SK-N-SH treated with all-trans-retinoic acid at 6 μM for 48 hours (cell line): ENCODE data around the gene KCNC4.

Experiments
- ARNTL ChIP-seq: fragments of 450-650 bp; formaldehyde crosslinking; IDR thresholded peaks from 2 replicates; pipeline ENCODE4 v1.5.0; 2020; ENCODE audit warnings: low read depth, mild to moderate bottlenecking, moderate library complexity, borderline replicate concordance
- GLIS3 ChIP-seq: fragments of 250-450 bp; sonication (Bioruptor Pico); IDR thresholded peaks from 2 replicates; pipeline ENCODE4 v1.5.0; 2020; ENCODE audit warnings: mild to moderate bottlenecking, moderate library complexity
- SNAI2 ChIP-seq: fragments of 250-450 bp; sonication (Bioruptor Pico); IDR thresholded peaks from 2 replicates; pipeline ENCODE4 v1.5.0; 2020; ENCODE audit warnings: mild to moderate bottlenecking, moderate library complexity
- TCF4 ChIP-seq: fragments of 250-450 bp; sonication (Bioruptor Pico); IDR thresholded peaks from 2 replicates; pipeline ENCODE4 v1.8.0; 2021; ENCODE audit warnings: mild to moderate bottlenecking, moderate library complexity, borderline replicate concordance
- TF ChIP-seq, protein P1 (sequence below): fragments of 250-450 bp; sonication (Bioruptor Pico); IDR thresholded peaks from 2 replicates; pipeline ENCODE4 v1.5.0; 2020; ENCODE audit warnings: mild to moderate bottlenecking, moderate library complexity
- TF ChIP-seq, protein P2 (sequence below): fragments of 250-450 bp; sonication (Bioruptor Pico); IDR thresholded peaks from 2 replicates; pipeline ENCODE4 v1.8.0; 2020; ENCODE audit warnings: mild to moderate bottlenecking, moderate library complexity, borderline replicate concordance

DNA sequence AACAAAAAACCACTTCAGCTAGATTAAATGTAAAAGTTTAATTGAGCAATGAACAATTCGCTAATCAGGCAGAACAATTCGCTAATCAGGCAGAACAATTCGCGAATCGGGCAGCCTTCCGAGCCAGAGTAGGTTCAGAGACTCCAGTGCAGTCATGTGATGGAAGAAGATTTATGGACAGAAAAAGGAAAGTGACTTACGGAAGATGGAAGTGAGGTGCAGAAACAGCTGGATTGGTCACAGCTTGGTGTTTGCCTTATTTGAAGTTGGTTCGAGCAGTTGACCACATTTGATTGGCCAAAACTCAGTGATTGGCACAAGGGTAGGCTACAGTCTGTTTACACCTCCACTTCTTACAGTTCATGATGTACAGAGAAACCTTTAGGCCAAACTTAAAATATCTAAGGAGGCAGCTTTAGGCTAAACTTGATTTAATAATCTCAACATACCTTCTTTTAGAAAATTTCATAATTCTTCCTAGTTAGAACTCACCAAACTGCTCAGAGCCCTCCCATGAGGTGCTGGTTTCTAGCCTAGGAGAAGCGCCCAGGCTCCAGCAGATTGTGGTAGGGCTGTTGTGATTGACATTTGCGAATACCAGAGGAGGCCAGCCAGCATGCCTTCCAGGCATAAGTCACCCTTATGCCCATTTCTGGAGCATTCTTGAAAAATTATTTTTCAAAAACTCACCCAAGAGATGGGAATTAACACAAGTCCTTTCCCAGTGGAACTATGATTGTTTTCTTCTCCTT is 22.8 kb upstream of the KCNC4 start:
- TF ChIP-seq GLIS3 (CRISPR knock-in tag) (no peak), SNAI2 (CRISPR knock-in tag) (no peak), ARNTL (CRISPR knock-in tag) (no peak), TCF4 (CRISPR knock-in tag) (no peak)
- TF ChIP-seq, protein P1, sequence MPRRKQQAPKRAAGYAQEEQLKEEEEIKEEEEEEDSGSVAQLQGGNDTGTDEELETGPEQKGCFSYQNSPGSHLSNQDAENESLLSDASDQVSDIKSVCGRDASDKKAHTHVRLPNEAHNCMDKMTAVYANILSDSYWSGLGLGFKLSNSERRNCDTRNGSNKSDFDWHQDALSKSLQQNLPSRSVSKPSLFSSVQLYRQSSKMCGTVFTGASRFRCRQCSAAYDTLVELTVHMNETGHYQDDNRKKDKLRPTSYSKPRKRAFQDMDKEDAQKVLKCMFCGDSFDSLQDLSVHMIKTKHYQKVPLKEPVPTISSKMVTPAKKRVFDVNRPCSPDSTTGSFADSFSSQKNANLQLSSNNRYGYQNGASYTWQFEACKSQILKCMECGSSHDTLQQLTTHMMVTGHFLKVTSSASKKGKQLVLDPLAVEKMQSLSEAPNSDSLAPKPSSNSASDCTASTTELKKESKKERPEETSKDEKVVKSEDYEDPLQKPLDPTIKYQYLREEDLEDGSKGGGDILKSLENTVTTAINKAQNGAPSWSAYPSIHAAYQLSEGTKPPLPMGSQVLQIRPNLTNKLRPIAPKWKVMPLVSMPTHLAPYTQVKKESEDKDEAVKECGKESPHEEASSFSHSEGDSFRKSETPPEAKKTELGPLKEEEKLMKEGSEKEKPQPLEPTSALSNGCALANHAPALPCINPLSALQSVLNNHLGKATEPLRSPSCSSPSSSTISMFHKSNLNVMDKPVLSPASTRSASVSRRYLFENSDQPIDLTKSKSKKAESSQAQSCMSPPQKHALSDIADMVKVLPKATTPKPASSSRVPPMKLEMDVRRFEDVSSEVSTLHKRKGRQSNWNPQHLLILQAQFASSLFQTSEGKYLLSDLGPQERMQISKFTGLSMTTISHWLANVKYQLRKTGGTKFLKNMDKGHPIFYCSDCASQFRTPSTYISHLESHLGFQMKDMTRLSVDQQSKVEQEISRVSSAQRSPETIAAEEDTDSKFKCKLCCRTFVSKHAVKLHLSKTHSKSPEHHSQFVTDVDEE (CRISPR knock-in tag): no peak
- TF ChIP-seq, protein P2, sequence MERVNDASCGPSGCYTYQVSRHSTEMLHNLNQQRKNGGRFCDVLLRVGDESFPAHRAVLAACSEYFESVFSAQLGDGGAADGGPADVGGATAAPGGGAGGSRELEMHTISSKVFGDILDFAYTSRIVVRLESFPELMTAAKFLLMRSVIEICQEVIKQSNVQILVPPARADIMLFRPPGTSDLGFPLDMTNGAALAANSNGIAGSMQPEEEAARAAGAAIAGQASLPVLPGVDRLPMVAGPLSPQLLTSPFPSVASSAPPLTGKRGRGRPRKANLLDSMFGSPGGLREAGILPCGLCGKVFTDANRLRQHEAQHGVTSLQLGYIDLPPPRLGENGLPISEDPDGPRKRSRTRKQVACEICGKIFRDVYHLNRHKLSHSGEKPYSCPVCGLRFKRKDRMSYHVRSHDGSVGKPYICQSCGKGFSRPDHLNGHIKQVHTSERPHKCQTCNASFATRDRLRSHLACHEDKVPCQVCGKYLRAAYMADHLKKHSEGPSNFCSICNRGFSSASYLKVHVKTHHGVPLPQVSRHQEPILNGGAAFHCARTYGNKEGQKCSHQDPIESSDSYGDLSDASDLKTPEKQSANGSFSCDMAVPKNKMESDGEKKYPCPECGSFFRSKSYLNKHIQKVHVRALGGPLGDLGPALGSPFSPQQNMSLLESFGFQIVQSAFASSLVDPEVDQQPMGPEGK (CRISPR knock-in tag): no peak
